Effector memory CD4-positive, alpha-beta T cell (primary cell): ENCODE data around the gene SLC2A3.
"Not testable (repeated sequence)": the region's sequence is repeated elsewhere in the genome, so short reads cannot be mapped to it uniquely, and the experiment has no call there.

Experiments used
- DNase-seq, 3 donors: peaks; one replicate each; pipeline ENCODE4 v3.0.0-alpha.2; 2020
- H3K27ac ChIP-seq: 2 replicates; pipeline ENCODE4 v1.7.0; 2013; ENCODE audit warnings: mild to moderate bottlenecking, low read length, moderate library complexity; ENCODE audit not compliant: insufficient read depth, poor library complexity, severe bottlenecking
- H3K27me3 ChIP-seq: replicated peaks from 2 replicates; pipeline ENCODE4 v1.7.0; 2013; ENCODE audit warnings: mild to moderate bottlenecking, low read length; ENCODE audit not compliant: insufficient read depth, control insufficient read depth, poor library complexity, severe bottlenecking
- H3K36me3 ChIP-seq: 2 replicates; pipeline ENCODE4 v1.7.0; 2013; ENCODE audit warnings: mild to moderate bottlenecking, low read length, moderate library complexity; ENCODE audit not compliant: control insufficient read depth, insufficient read depth
- H3K4me1 ChIP-seq: 2 replicates; pipeline ENCODE4 v1.7.0; 2013; ENCODE audit warnings: low read length, mild to moderate bottlenecking; ENCODE audit not compliant: control insufficient read depth, insufficient read depth, poor library complexity, severe bottlenecking
- H3K4me3 ChIP-seq: 2 replicates; pipeline ENCODE4 v1.7.0; 2013; ENCODE audit warnings: low read length, low read depth, mild to moderate bottlenecking; ENCODE audit not compliant: insufficient read depth, poor library complexity, severe bottlenecking
- H3K9me3 ChIP-seq: 2 replicates; pipeline ENCODE4 v1.7.0; 2013; ENCODE audit warnings: mild to moderate bottlenecking, low read length, moderate library complexity; ENCODE audit not compliant: control insufficient read depth

SLC2A3 gene

GRCh38 chr12:7896726-7897125 is 39.3 kb downstream of the SLC2A3 start:
- not testable (repeated sequence) for H3K9me3 ChIP-seq, H3K4me3 ChIP-seq, H3K27me3 ChIP-seq, DNase-seq, H3K4me1 ChIP-seq, H3K36me3 ChIP-seq, H3K27ac ChIP-seq

- DNase-seq: no peak
- Histone ChIP-seq H3K9me3 (no peaks in the 10 kb centered on the region), H3K36me3 (no peaks in the 10 kb centered on the region), H3K4me3 (no peak overlapping the region), H3K4me1 (no peaks in the 10 kb centered on the region), H3K27me3 (no peaks in the 10 kb centered on the region), H3K27ac (no peak overlapping the region)
Measured at GRCh38 chr12:7892186-7892980, 43.6 kb downstream of the SLC2A3 start.

- no peak for DNase-seq
- Histone ChIP-seq H3K4me1 (no peaks in the 10 kb centered on the region), H3K27ac (no peak overlapping the region), H3K27me3 (no peaks in the 10 kb centered on the region), H3K36me3 (no peaks in the 10 kb centered on the region), H3K4me3 (no peak overlapping the region), H3K9me3 (no peaks in the 10 kb centered on the region)
Measured at GRCh38 chr12:7884689-7885088, 51.3 kb downstream of the SLC2A3 start.

- H3K36me3 ChIP-seq, DNase-seq, H3K9me3 ChIP-seq, H3K4me3 ChIP-seq, H3K27ac ChIP-seq, H3K4me1 ChIP-seq, H3K27me3 ChIP-seq: not testable (repeated sequence)
Measured at GRCh38 chr12:7881736-7882120, 54.3 kb downstream of the SLC2A3 start.

GRCh38 chr12:7880952-7881735 is 54.8 kb downstream of the SLC2A3 start:
- not testable (repeated sequence) for H3K36me3 ChIP-seq, H3K9me3 ChIP-seq, H3K4me3 ChIP-seq, H3K27ac ChIP-seq, DNase-seq, H3K4me1 ChIP-seq, H3K27me3 ChIP-seq

- Histone ChIP-seq H3K4me1 (no peaks in the 10 kb centered on the region), H3K27ac (no peak overlapping the region), H3K36me3 (no peaks in the 10 kb centered on the region), H3K27me3 (no peaks in the 10 kb centered on the region), H3K9me3 (no peaks in the 10 kb centered on the region), H3K4me3 (no peak overlapping the region)
- no peak for DNase-seq
Measured at GRCh38 chr12:7879246-7879645, 56.7 kb downstream of the SLC2A3 start.

GRCh38 chr12:7877420-7877819 is 58.6 kb downstream of the SLC2A3 start:
- H3K27ac ChIP-seq: no peak overlapping the region
- H3K36me3 ChIP-seq: no peaks in the 10 kb centered on the region
- H3K4me1 ChIP-seq: peaks cover 3% of the 10 kb centered on the region
- DNase-seq: no peak
- no peak overlapping the region for H3K4me3 ChIP-seq
- H3K9me3 ChIP-seq: no peaks in the 10 kb centered on the region
- H3K27me3 ChIP-seq: no peaks in the 10 kb centered on the region

- Histone ChIP-seq H3K27ac (no peak within 1 kb of the TSS), H3K27me3 (no peaks in the 10 kb centered on the region), H3K4me1 (peaks cover 3% of the 10 kb centered on the region), H3K4me3 (no peak within 1 kb of the TSS), H3K9me3 (no peaks in the 10 kb centered on the region), H3K36me3 (no peaks in the 10 kb centered on the region)
- no peak for DNase-seq
Measured at GRCh38 chr12:7872566-7873319, 63.2 kb downstream of the SLC2A3 start, which contains the start of gene SLC2A14. Gene SLC2A14 (minus strand): TSS chr12:7872915. CDS start chr12:7869880, 3,035 bp downstream.

GRCh38 chr12:7870335-7870734 is 65.7 kb downstream of the SLC2A3 start:
- H3K36me3 ChIP-seq: no peaks in the 10 kb centered on the region
- DNase-seq: no peak
- no peak overlapping the region for H3K4me3 ChIP-seq
- no peak overlapping the region for H3K27ac ChIP-seq
- no peaks in the 10 kb centered on the region for H3K9me3 ChIP-seq
- no peaks in the 10 kb centered on the region for H3K27me3 ChIP-seq
- peaks cover 3% of the 10 kb centered on the region for H3K4me1 ChIP-seq
